Fibroblast of lung (primary cell): ENCODE results near the gene CTBP1. TPM values are rescaled to one million over a fixed set of nuclear protein-coding genes. Genes with fewer than 3 reads are reported as not detected.

Source experiments
- DNase-seq, 2 donors: peaks; one replicate each; pipeline versions ENCODE4 v3.0.0 to v3.0.0-alpha.2; 2010; ENCODE audit warnings: low read depth in 2 of 2
- H2AFZ ChIP-seq: 2 replicates; pipeline ENCODE4 v1.5.1; 2012; ENCODE audit warnings: low read length, control low read depth, inconsistent platforms
- H3K27ac ChIP-seq: 2 replicates; pipeline ENCODE4 v1.5.1; 2011; ENCODE audit warnings: low read length, control low read depth; ENCODE audit not compliant: insufficient read depth
- H3K27me3 ChIP-seq: 2 replicates; pipeline ENCODE4 v1.5.1; 2011; ENCODE audit warnings: mild to moderate bottlenecking, low read length; ENCODE audit not compliant: control insufficient read depth, insufficient read depth
- H3K36me3 ChIP-seq: 2 replicates; pipeline ENCODE4 v1.5.1; 2011; ENCODE audit warnings: low read length; ENCODE audit not compliant: control insufficient read depth, insufficient read depth
- H3K4me1 ChIP-seq: 2 replicates; pipeline ENCODE4 v1.5.1; 2011; ENCODE audit warnings: low read length; ENCODE audit not compliant: control insufficient read depth, insufficient read depth; ENCODE audit errors: extremely low read depth
- H3K4me2 ChIP-seq: 2 replicates; pipeline ENCODE4 v1.5.1; 2011; ENCODE audit warnings: low read length, control low read depth; ENCODE audit not compliant: insufficient read depth; ENCODE audit errors: extremely low read depth
- H3K4me3 ChIP-seq, 4 experiments: fragments of 200-600 bp in 1 of 4; sonication (generic) in 1 of 4; replicated peaks in 1 of 4; 2 replicates each; pipeline ENCODE4 v1.5.1; 2011 to 2016; ENCODE audit warnings: low read length in 4 of 4, low read depth in 3 of 4, mild to moderate bottlenecking in 3 of 4, control low read depth in 2 of 4, inconsistent platforms in 1 of 4, mixed read lengths in 1 of 4; ENCODE audit not compliant: insufficient read depth in 1 of 4; ENCODE audit errors: control extremely low read depth in 1 of 4
- H3K79me2 ChIP-seq: 2 replicates; pipeline ENCODE4 v1.5.1; 2012; ENCODE audit warnings: mild to moderate bottlenecking, low read length, inconsistent platforms; ENCODE audit not compliant: control insufficient read depth, insufficient read depth
- H3K9ac ChIP-seq: 2 replicates; pipeline ENCODE4 v1.5.1; 2011; ENCODE audit warnings: mild to moderate bottlenecking, low read length, control low read depth; ENCODE audit not compliant: insufficient read depth
- H3K9me3 ChIP-seq: 2 replicates; pipeline ENCODE4 v1.5.1; 2012; ENCODE audit warnings: low read depth, low read length; ENCODE audit not compliant: control insufficient read depth, insufficient read depth
- H4K20me1 ChIP-seq: 2 replicates; pipeline ENCODE4 v1.5.1; 2011; ENCODE audit warnings: low read length; ENCODE audit not compliant: control insufficient read depth, insufficient read depth; ENCODE audit errors: extremely low read depth
- EZH2 ChIP-seq: IDR thresholded peaks from 2 replicates; pipeline ENCODE4 v1.5.1; 2012; ENCODE audit warnings: low read length, control low read depth, mild to moderate bottlenecking; ENCODE audit errors: missing control alignments
- polyA plus RNA-seq, 2 donors: library from polyadenylated mRNA; depleted of rRNA in 1 of 2; stranded (reverse) in 1 of 2; unstranded in 1 of 2; fragments of >200 nt; gene quantifications; 2 replicates each; pipeline ENCODE4 v1.2.1, GENCODE V29; 2011 to 2012; ENCODE audit warnings: missing spikeins in 1 of 2
- total RNA-seq: library from RNA; depleted of rRNA; stranded (reverse); fragments of >200 nt; gene quantifications from 2 replicates; pipeline ENCODE4 v1.2.1, GENCODE V29; 2014
- TF ChIP-seq, protein P1 (sequence below), 2 donors: IDR thresholded peaks in 1 of 2; conservative IDR thresholded peaks in 1 of 2; 1 replicate in 1 of 2; 2 replicates in 1 of 2; pipeline ENCODE4 v1.5.1; 2011 to 2012; ENCODE audit warnings: low read length in 2 of 2, control low read depth in 1 of 2, inconsistent platforms in 1 of 2, low read depth in 1 of 2, mild to moderate bottlenecking in 1 of 2

The CTBP1 gene
- total and polyA plus RNA-seq, 2 donors (not counting 1 experiment from before 2014, with no cell fraction given), result 78.2 to 249 TPM

DNA sequence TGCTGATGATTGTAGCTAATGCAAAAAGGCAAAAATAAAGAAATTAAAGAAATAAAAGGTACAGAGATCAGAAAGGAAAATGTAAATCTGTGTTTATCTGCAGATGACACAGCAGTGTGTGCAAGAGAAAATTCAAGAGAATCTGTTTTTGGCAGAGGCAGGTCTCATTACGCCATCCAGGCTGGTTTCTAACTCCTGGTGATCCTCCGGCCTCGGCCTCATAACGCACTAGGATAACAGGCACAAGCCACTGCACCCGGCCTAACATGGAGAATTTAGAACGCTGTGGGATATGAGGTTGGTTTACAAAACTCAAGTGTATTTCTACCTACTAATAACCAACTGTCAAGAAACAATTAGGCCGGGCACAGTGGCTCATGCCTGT is 29.4 kb downstream of the CTBP1 start:
- peak in 1 of 2 donors; percentile 61 for DNase-seq
- no peak for TF ChIP-seq EZH2
- TF ChIP-seq, protein P1, sequence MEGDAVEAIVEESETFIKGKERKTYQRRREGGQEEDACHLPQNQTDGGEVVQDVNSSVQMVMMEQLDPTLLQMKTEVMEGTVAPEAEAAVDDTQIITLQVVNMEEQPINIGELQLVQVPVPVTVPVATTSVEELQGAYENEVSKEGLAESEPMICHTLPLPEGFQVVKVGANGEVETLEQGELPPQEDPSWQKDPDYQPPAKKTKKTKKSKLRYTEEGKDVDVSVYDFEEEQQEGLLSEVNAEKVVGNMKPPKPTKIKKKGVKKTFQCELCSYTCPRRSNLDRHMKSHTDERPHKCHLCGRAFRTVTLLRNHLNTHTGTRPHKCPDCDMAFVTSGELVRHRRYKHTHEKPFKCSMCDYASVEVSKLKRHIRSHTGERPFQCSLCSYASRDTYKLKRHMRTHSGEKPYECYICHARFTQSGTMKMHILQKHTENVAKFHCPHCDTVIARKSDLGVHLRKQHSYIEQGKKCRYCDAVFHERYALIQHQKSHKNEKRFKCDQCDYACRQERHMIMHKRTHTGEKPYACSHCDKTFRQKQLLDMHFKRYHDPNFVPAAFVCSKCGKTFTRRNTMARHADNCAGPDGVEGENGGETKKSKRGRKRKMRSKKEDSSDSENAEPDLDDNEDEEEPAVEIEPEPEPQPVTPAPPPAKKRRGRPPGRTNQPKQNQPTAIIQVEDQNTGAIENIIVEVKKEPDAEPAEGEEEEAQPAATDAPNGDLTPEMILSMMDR (conservative IDR thresholded peaks at IDR 0.05 in 1 of 2, IDR thresholded peaks at IDR 0.05 in 1 of 2; ENCODE audit: low read depth in 1 of 2, low read length in 2 of 2), result no peak
- Histone ChIP-seq H3K27ac (no peak overlapping the region), H3K9me3 (no peaks in the 10 kb centered on the region), H3K4me3 (no peak overlapping the region), H3K27me3 (no peaks in the 10 kb centered on the region), H3K4me1 (peaks cover 6% of the 10 kb centered on the region), H3K79me2 (peaks cover 12% of the 10 kb centered on the region), H4K20me1 (peaks cover 2% of the 10 kb centered on the region), H3K9ac (no peak overlapping the region), H3K36me3 (peaks cover 33% of the 10 kb centered on the region), H2AFZ (no peak overlapping the region), H3K4me2 (no peak overlapping the region)

DNA sequence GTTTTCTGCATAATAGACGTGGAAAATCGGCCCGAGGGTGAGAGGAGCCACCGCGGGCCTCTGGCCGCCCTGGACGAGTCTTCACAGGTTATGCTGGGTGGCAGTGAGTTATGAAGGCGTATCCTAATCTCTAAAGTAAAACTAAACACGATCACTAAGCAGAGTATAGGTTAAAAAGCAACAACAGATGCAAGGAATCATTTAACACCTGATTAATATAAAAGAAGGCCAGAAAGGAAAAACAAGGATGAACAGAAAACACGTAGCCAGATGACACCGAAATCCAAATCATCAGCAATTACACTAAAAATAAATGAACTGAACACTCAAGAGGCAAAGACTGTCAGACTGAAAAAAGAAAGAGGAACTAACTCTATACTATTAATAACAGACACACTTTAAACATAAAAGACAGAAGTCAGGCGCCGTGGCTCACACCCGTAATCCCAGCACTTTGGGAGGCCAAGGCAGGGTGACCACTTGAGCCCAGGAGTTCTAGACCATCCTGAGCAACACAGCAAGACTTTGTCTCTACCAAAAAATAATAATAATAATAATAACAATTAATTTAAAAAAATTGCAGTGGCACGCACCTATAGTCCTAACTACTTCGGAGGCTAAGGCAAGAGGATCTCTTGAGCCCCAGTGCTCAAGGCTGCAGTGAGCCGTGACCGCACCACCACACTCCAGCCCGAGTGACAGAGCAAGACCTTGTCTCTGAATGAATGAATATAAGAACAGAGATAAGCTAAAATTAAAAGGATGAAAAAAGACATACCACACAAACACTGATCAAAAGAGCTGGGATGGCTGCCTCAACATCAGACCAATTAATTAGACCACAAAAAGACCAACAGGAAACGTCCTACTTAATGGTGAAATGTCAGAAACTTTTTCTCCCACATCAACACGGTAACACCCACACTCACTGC is 30.0 kb downstream of the CTBP1 start:
- TF ChIP-seq EZH2, result no peak
- TF ChIP-seq, protein P1 (conservative IDR thresholded peaks at IDR 0.05 in 1 of 2, IDR thresholded peaks at IDR 0.05 in 1 of 2; ENCODE audit: low read depth in 1 of 2, low read length in 2 of 2), result no peak
- peaks cover 12% of the 10 kb centered on the region for H3K79me2 ChIP-seq

DNA sequence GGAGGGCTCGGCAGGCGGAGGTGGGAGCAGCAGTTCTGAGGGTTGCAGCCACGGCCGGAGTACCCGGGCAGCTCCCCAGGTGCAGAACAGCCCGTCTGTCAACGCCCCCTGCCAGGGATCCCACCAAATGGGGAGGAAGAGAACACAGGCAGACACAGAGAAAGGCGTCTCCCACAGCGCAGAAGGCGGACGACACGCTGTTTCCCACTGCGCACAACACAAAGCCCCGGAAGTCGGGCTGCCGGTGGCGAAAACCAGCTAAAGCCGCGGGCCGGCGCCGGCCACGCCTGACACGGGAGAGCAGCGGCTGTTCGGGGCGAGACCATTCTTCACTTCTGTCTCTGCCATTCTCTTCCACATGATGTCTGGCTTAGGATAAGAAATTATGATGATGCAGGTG is 31.6 kb downstream of the CTBP1 start:
- Histone ChIP-seq H2AFZ (no peak overlapping the region), H3K9me3 (no peaks in the 10 kb centered on the region), H3K4me3 (no peak overlapping the region), H3K4me1 (peaks cover 8% of the 10 kb centered on the region), H3K27ac (no peak overlapping the region), H4K20me1 (peaks cover 2% of the 10 kb centered on the region), H3K27me3 (no peaks in the 10 kb centered on the region), H3K4me2 (no peak overlapping the region), H3K9ac (no peak overlapping the region), H3K36me3 (peaks cover 43% of the 10 kb centered on the region), H3K79me2 (peaks cover 10% of the 10 kb centered on the region)
- TF ChIP-seq EZH2, result no peak
- TF ChIP-seq, protein P1 (conservative IDR thresholded peaks at IDR 0.05 in 1 of 2, IDR thresholded peaks at IDR 0.05 in 1 of 2; ENCODE audit: low read depth in 1 of 2, low read length in 2 of 2), result no peak
- DNase-seq, result no peak

More for the DNA sequence above, 30.0 kb downstream of the CTBP1 start:
- no peak overlapping the region for H2AFZ ChIP-seq
- H4K20me1 ChIP-seq, result peaks cover 2% of the 10 kb centered on the region
- H3K4me2 ChIP-seq, result no peak overlapping the region
- no peak overlapping the region for H3K4me3 ChIP-seq
- no peak overlapping the region for H3K9ac ChIP-seq
- H3K4me1 ChIP-seq, result peaks cover 6% of the 10 kb centered on the region
- peaks cover 33% of the 10 kb centered on the region for H3K36me3 ChIP-seq
- H3K27ac ChIP-seq, result no peak overlapping the region
- DNase-seq, result peak in 1 of 2 donors; percentile 50
- H3K9me3 ChIP-seq, result no peaks in the 10 kb centered on the region
- no peaks in the 10 kb centered on the region for H3K27me3 ChIP-seq
